Endometrial microvascular endothelial cells (primary cell): ENCODE results near the gene SRGAP1. TPM values are rescaled to one million over a fixed set of nuclear protein-coding genes. Genes with fewer than 3 reads are reported as not detected.
"Not testable (repeated sequence)": the region's sequence is repeated elsewhere in the genome, so short reads cannot be mapped to it uniquely, and the experiment has no call there.

Source experiments
- in situ Hi-C: cut with HindIII; loops from 2 replicates; pipeline ENCODE4 v1.10.0; 2017; ENCODE audit warnings: low sequenced_read_pairs, low pct_unique_long_range_greater_than_20kb; ENCODE audit errors: inconsistent ontology term
- total RNA-seq: library from RNA; depleted of rRNA; stranded (reverse); fragments of >200 nt; gene quantifications from one replicate; pipeline ENCODE4 v1.2.3, GENCODE V29; 2015; ENCODE audit errors: inconsistent ontology term

The SRGAP1 gene
- total RNA-seq, 1 donor from 2014 or later: 8.4 TPM

DNA sequence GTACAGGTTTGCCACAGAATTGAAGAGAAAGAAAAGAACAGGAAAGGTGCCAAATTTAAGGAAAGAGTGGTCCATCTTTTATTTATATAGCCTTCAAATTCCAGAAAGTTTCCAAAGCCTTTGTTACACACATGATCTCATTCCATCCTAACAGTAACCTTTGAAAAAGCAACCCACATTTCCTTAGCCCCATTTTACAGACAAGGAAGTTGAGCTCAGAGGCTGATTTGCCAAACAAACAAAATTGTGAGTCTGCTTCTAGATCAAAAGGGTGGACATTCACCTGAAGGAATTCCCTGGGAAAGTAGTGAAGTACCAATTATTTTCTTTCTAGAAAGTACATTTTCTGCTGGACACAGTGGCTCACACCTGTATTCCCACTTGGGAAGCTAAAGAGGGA, 345.6 kb downstream of the SRGAP1 start:
- in situ Hi-C loops: no loop called here

DNA sequence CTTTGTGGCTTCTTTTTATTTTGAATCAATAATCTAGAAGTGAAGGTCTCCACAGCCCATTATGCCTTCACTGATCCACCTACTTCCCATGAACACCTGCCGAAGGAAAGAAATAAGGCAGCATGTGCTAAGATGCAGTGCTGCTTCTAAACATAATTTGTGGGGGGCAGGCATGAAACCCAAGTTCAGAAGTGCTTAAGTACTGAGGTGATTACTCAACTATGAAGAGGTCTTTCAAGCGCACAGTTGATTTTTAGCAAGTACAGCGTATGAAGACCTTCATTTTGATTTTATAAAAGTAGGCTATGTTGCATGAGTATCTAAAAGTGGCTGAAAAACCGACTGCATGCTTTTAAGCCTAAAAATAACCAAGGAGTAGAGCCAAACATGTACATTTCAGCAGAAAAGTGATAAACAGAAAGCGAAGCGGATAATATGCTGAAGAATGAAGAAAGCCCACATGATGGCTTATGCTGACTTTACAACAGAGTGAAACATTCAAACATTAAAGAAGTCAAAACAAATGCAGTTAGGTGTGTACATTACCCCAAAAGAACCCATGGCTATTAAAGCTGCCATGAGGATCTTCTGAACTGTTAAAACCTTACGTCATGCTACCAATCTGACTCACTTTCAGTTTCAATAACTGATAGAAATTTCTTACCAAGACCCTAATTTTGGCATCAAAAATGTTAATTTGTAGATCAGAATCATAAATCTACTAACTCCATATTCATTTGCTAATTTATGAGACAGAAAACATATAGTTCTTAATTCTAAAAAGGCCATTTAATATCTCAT, 348.3 kb downstream of the SRGAP1 start:
- in situ Hi-C loops: no loop called here

DNA sequence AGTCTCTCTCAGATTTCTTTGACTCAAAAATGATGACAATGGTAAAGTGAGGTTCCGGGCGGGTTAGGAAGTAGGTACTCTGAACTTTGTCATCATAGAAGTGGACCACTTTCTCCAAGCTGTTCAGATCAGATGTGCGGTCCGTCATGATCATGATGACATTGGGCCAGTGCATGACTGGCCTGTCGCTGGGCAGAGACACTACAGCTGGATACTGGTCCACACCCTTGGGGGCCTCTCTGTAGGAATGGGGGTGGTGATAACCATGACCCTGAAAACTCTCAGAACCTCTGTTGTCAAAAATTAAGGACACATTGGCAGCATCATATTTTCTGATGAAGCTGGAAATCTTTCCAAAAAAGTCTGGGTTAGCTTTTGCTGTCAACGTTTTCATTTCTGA, 349.4 kb downstream of the SRGAP1 start:
- in situ Hi-C loops: no loop called here

DNA sequence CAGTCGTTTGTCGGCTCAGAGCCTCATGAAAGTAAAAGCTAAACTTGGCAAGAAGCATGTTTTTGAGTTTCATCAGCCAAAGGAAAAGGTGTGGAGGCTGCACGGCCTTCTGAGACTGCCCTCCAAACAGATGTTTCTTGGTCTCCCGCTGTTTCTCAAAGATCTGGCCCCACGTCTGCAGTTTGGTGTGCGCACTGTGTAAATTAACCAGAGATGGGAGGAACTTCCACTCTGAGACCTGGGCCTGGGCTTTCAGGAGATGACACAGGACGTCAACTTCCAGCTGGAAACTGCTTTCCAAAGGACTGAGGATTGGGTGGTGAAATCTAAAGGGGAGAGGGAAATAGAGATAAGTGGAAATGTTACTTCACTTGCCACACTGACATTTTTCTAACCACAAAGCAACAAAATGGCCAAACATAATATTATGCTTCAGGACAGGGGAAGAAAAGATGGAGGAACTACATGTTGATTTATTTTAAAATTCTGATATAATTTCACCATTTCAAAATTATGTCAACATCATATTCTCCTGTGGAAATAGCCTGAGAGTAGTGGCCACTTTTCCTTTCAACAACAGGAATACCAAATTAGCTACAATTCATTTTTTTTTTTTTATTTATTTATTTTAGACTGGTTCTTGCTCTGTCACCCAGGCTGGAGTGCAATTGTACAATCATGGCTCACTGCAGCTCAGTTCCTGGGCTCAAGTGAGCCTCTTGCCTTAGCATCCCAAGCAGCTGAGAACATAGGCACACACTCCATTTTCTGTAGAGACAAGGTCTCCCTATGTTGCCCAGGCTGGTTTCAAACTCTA, 350.0 kb downstream of the SRGAP1 start:
- in situ Hi-C loops: no loop called here

DNA sequence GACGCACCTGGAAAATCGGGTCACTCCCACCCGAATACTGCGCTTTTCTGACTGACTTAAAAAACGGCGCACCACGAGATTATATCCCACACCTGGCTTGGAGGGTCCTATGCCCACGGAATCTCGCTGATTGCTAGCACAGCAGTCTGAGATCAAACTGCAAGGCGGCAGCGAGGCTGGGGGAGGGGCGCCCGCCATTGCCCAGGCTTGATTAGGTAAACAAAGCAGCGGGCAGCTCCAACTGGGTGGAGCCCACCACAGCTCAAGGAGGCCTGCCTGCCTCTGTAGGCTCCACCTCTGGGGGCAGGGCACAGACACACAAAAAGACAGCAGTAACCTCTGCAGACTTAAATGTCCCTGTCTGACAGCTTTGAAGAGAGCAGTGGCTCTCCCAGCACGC, 351.3 kb downstream of the SRGAP1 start:
- in situ Hi-C loops: not testable (repeated sequence)

DNA sequence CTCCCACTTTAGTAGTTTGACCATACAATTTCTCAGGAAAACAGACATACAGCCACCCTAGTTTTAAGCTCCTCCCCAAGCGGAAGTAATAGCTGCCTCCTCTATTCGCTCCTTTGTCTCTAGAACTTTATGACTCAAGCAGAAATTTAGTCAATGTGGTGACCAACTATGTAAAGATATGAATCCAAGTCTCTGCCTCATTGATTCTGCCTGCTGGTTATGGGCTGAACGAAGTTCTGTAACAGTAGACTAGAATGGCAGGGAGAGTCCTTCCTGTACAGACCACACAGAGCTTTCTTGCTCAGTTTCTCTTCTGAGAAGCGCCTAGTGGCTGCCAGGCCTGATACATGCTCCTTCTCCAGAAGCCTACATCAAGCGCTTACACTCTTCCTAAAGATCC, 358.5 kb downstream of the SRGAP1 start:
- in situ Hi-C loops: no loop called here

DNA sequence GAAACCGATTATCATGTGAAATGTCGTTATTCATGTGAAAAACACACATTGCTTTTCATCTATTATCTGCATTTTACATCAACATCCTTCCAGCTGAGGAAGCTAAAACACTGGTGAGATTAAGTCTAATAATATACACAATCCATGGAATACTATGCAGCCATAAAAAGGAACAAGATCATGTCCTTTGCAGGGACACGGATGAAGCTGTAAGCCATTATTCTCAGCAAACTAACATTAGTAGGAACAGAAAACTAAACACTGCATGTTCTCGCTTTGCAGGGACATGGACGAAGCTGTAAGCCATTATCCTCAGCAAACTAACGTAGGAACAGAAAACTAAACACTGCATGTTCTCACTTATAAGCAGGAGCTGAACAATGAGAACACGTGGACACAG, 359.3 kb downstream of the SRGAP1 start:
- in situ Hi-C loops: no loop called here

DNA sequence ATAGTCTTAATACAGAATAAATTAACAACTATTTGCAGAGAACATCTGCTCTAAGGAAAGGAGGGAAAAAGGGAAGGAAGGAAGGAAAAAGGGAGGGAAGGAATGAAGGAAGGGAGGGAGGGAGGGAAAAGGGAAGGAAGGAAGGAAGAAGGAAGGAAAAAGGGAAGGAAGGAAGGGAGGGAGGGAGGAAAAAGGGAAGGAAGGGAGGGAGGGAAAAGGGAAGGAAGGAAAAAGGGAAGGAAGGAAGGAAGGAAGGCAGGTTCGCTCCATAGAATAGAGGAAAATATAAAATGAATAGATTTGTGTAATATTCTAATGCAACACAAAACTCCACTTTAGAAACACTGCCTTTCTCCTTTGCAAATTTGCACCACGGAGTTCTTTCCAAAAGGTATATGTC, 361.0 kb downstream of the SRGAP1 start:
- in situ Hi-C loops: no loop called here

DNA sequence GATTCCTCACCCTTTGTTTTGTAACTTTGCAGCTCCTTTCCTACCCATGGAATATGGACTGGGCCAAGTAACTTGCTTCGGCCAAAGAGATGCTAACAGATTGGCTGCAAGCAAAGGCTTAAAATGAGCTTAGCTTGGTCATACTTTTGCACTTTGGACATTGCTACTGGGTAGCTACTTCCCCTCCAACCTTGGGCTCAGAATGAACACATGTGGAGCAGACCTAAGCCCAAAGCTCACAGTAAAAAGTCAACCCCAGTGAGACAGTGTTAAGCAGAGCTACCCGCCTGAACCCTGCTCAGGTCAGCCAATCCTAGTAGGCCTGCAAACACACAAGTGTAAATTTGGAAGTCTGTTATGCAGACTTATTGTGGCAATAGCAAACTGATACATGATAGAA, 363.0 kb downstream of the SRGAP1 start:
- in situ Hi-C loops: no loop called here

Other genes starting within 250 kb of the SRGAP1 start
- 0.74 TPM for gene DPY19L2, start 176.2 kb upstream of the SRGAP1 start, total RNA-seq
- 18.8 TPM for gene RXYLT1, start 64.8 kb upstream of the SRGAP1 start, total RNA-seq